Pulmonary artery endothelial cell (primary cell): ENCODE measurements around the gene KRT37. TPM values are rescaled to one million over a fixed set of nuclear protein-coding genes. Genes with fewer than 3 reads are reported as not detected.
"Not testable (repeated sequence)": the region's sequence is repeated elsewhere in the genome, so short reads cannot be mapped to it uniquely, and the experiment has no call there.

Experiments used
- DNase-seq: peaks from one replicate; pipeline ENCODE4 v3.0.0-alpha.2; 2011; ENCODE audit warnings: low read depth, low spot score
- total RNA-seq: library from RNA; depleted of rRNA; stranded (reverse); fragments of >200 nt; gene quantifications from 2 replicates; pipeline ENCODE4 v1.2.3, GENCODE V29; 2014

Gene KRT37
- total RNA-seq, 1 donor from 2014 or later: not detected

GRCh38 chr17:41406205-41406604 lies 18.2 kb downstream of the KRT37 start:
- DNase-seq: no peak

DNA sequence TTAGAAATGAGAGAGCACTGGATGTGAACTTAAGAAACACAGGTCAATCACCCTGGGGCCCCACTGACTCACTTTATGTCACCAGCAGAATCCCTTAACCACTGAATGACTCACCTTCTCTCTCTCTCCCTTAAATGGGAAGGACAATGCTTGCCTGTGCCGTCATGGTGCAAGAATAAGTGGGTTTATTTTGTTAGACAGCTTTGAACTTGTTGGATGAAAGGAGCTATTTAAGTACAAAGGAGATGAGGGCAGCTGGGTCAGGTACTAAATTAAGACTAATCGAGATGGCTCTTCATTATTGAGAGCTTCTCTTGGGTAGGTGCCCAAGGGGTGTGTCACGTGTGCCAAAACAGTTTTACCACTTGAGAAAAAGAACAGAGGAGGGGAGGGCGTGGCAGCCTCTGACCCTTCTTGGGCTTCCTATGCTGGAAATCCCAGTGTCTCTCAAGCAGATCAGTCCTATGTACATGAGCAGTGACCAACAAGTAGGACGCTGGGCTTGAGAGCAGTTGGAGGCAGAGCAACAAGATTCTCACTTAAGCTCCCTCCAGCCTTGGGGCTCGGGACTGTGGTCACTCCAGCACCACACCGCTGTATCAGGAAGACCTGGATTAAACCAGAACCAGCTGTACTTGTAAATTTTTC lies 20.2 kb downstream of the KRT37 start:
- DNase-seq: peak; percentile 19

- DNase-seq: peak; percentile 19
Measured at GRCh38 chr17:41403404-41404023, 20.9 kb downstream of the KRT37 start.

- no peak for DNase-seq
Measured at GRCh38 chr17:41402161-41402560, 22.2 kb downstream of the KRT37 start.

DNA sequence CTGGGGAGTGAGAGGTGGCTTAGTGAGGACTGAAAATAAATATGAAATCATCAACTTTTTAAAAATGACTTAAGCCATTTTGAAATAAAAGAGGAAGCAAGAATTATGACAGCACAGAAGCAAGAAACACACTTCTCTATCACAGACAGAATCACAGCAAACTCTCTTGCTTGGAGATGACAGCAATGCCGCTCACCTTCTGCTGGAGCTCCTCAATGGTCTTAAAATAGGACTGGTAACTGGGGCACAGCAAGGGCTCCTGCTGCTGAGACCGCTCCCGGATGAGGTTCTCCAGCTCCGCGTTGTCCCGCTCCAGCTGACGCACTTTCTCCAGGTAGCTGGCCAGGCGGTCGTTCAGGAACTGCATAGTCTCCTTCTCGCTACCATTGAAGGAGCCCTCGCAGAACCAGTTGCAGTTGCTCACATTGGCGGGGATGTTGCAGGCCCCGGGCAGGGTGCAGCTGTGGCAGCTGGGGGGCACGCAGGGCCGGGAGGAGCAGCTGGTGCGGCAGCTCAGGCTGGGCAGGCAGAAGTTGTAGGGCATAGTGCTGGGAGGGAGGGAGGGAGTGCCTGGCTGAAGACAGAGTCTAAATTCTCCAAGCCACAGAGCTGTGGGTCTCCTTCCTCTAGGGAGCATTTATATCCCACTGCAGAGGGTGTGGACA lies 27.3 kb downstream of the KRT37 start, which contains the start of gene KRT31:
TSS of gene KRT31 (minus strand) at position 613 of the 665 bp plus-strand sequence. CDS start at position 544, 69 bp downstream.
- no peak for DNase-seq

GRCh38 chr17:41396340-41396739 lies 28.0 kb downstream of the KRT37 start:
- DNase-seq: no peak

DNA sequence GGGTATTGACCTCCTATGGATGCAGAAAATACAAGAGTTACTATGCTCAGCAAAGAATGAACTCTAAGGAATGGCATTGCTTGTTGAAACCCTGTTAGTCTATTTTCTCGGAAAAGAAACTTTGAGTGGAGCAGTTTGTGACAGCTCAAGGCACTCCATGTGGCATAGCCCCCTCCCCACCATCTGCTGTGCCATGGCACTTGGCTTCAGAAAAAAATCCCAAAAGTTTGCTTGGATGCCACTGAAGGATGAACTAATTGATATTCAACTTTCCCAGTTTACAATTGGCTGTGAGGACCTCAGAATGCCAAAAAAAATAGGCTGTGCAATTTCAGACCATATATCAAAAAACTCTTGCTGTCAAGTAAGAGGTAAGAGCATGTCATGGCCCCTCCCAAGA lies 28.8 kb downstream of the KRT37 start:
- no peak for DNase-seq

GRCh38 chr17:41395044-41395443 lies 29.3 kb downstream of the KRT37 start:
- DNase-seq: not testable (repeated sequence)

DNA sequence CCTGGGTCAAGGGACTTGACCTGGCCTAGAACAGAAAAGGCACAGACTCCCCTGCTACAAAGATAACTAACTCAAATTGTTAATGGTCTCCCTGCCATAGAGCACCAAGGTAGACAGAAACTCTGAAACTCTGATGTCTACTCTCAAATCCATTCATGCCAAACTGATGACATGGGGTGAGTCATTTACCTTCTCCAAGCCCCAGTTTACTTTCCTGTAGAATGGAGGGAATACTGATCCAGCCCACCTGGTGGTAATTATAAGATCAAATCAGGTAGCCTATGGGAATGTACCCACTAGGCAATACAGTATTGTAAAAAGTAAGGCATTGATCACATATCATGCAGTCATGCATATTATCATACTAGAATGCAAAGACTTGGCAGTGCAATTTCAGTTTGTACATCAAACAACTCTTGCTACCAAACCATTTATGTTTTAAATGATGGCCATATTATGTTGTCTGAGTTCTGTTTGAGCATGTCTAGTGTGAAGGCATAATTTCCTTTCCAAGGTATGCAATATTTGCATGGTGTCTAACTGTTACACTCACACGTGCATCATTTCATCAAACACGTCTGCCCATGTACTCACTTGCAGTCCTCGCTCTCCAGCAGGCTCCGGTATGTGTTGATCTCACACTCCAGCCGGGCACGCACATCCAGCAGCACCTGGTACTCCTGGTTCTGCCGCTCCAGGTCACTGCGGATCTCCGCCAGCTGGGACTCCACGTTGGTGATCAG lies 30.0 kb downstream of the KRT37 start:
- DNase-seq: no peak

- no peak for DNase-seq
Measured at GRCh38 chr17:41393826-41394225, 30.6 kb downstream of the KRT37 start.

DNA sequence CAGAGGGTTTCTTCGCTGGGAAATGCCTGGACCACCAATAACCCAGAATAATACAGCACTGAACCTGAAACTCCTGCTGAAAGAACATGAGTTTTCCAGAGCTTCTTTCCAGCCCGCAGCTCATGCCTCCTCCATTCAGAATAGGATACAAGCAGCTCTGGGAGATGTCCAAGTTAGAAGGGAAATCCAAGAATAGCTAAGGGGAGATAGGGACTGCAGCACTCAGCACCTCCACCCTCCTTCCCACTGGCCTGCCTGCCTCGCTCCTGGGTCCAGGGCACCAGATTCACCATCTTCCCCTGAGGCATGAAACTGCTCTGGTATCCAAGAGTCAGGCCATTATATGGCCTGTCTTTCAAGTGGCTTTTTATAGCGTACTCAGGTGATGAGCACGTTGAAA lies 31.1 kb downstream of the KRT37 start:
- DNase-seq: no peak

DNA sequence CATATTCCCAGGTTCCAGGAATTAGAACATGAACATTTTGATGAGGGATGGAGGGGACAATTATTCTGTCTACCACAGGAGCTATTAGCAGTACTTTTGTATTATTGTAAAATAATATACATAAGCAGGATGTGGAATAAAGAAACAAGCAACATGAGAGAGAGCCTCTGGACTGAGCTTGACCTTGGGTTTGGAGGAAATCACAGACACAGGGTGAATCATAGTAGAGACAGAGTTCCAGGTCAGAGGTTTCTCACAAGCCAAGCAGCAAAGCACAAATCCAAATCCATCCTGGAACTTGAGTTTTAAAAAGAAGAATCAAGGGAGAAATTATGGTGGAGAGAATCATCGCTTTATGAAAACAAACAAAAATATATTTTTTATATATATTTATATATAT lies 32.1 kb downstream of the KRT37 start:
- no peak for DNase-seq

- DNase-seq: no peak
Measured at GRCh38 chr17:41391535-41391934, 32.9 kb downstream of the KRT37 start.

DNA sequence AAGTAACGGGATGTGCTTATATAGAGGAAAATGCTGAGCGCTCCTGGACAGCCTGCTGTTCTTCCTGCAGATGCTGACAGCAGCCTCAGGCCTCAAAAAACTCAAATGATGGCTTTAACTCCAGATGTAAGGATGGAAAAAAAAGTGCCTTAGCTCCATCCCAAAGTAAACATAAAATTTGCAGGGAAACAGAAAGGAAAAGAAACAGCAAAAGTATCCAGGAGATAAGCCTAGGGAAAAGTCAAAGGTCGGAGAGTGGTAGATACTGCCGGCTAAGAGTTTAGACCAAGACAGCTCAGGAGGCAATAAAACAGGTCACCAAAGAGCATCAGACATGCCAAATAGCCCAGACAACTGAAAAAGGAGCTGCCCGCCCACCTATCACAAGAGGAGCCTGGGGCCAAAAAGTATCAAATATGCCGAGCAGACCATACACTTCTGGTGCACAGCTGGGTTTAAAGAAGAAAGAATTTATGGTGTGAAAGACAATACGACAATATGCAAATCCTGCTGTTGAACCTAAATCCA lies 33.9 kb downstream of the KRT37 start:
- DNase-seq: no peak

DNA sequence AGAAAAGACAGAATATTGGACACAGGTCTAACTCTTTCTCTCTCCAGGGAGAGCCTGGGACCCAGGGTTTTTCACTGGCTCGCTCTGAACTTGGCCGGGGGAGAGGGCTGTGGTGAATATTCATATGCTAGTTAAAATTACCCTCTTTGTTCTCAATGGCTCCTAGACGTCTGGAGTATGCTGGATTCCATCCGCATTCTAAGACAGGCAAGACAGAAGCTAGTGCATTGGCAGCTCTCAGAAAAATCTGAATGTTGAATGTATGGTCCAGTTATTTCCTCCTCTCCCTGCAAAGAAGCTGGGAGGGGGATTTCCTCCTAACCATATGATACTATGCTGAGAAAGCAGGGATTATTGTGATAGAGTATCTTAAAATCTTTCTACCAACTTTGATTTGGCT lies 36.7 kb downstream of the KRT37 start:
- no peak for DNase-seq

- no peak for DNase-seq
Measured at GRCh38 chr17:41386227-41386626, 38.2 kb downstream of the KRT37 start.

GRCh38 chr17:41383690-41384089 lies 40.7 kb downstream of the KRT37 start:
- DNase-seq: no peak

DNA sequence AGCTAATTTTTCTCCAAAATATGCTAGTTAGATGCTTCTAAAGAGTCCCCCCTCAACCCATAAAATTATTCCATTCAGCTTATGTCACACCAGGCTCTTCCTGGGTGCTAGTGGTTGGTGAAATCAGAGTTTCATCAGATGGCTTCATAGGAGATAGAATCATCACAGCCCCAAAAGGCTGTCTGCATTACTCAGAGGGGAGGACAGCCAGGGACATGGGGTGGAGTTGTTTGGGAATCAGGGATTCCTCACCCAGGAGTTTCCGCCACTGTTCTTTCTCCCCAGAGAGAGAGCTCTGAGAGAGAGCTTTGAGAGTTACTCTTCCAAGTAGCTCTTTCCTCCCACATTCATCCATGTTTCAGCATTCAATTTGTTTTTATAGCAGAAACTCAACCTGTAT lies 42.0 kb downstream of the KRT37 start:
- DNase-seq: no peak

- not testable (repeated sequence) for DNase-seq
Measured at GRCh38 chr17:41381943-41382342, 42.4 kb downstream of the KRT37 start, which contains the start of gene KRT34. TSS of gene KRT34 (minus strand) at chr17:41382306. CDS start at chr17:41382246, 60 bp downstream.

DNA sequence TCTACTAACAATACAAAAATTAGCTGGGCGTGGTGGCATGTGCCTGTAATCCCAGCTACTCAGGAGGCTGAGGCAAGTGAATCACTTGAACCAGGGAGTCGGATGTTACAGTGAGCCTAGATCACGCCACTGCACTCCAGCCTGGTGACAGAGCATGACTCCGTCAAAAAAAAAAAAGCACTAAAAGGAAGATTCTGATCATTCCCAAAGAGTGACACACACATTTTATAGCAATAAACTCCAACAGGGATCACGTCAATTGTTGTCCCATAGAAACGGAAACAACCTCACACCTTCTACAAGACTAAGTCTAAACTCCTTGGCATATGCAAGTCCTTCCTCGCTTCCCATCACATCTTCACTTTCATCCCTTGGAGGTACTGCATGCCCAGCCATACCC lies 44.3 kb downstream of the KRT37 start:
- not testable (repeated sequence) for DNase-seq

DNA sequence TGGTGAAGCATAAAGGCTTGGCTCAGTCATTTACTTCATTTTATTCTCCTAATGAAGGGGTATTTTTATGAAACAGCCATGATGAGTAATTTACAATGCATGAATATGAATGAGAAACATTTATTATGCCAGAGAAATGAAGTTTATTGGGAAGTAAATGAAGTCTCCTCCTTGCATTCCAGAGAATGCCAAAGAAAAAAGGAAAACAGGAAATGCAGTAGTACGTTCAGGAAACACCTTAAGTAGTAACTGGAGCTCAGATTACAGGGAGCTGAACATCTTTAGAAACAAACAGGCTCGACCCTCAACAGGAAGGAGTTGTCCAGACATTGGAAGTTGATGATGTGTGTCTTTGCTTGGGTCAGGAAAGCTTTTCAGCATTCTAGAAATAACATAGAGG lies 46.8 kb downstream of the KRT37 start:
- DNase-seq: peak; percentile 33
